ENCODE data around the gene ANXA10. TPM values are rescaled to one million over a fixed set of nuclear protein-coding genes. Genes with fewer than 3 reads are reported as not detected.
A peak's percentile ranks its signal among the peaks of the same experiment; 100 is the strongest.

ANXA10 gene
- total RNA-seq, 1 experiment from 2014 or later = not detected

- ChIA-PET POLR2A (no interaction called here), CTCF (interaction anchor here (1.4 kb wide), 1 partner anchor 82 kb away, joined by 4 read pairs; no protein-coding TSS in a partner anchor)
- no peak overlapping the region for H3K4me3 Mint-ChIP-seq (ENCODE audit: unreplicated experiment)
- DNase-seq (ENCODE audit: unreplicated experiment) = peak; percentile 43
- H3K27ac Mint-ChIP-seq (ENCODE audit: low read depth, unreplicated experiment) = no peak overlapping the region
- peaks cover 19% of the 10 kb centered on the region for H3K9me3 Mint-ChIP-seq (ENCODE audit: unreplicated experiment)
- peaks cover 11% of the 10 kb centered on the region for H3K4me1 Mint-ChIP-seq (ENCODE audit: insufficient read depth, unreplicated experiment)
- H3K27me3 Mint-ChIP-seq (ENCODE audit: insufficient read depth, unreplicated experiment) = no peaks in the 10 kb centered on the region
- no TSS peak for BruUV-seq (replicated peaks)
- H3K36me3 Mint-ChIP-seq (ENCODE audit: insufficient read depth, unreplicated experiment) = no peaks in the 10 kb centered on the region
- intact Hi-C loops (cut with micrococcal nuclease) = loop anchor here (10.0 kb wide), 1 partner anchor 627 kb away; no protein-coding TSS in a partner anchor
- TF ChIP-seq, protein P1, sequence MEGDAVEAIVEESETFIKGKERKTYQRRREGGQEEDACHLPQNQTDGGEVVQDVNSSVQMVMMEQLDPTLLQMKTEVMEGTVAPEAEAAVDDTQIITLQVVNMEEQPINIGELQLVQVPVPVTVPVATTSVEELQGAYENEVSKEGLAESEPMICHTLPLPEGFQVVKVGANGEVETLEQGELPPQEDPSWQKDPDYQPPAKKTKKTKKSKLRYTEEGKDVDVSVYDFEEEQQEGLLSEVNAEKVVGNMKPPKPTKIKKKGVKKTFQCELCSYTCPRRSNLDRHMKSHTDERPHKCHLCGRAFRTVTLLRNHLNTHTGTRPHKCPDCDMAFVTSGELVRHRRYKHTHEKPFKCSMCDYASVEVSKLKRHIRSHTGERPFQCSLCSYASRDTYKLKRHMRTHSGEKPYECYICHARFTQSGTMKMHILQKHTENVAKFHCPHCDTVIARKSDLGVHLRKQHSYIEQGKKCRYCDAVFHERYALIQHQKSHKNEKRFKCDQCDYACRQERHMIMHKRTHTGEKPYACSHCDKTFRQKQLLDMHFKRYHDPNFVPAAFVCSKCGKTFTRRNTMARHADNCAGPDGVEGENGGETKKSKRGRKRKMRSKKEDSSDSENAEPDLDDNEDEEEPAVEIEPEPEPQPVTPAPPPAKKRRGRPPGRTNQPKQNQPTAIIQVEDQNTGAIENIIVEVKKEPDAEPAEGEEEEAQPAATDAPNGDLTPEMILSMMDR (IDR thresholded peaks at IDR 0.05; ENCODE audit: unreplicated experiment) = no peak
Observed at GRCh38 chr4:168071304-168071703, 21.0 kb upstream of the ANXA10 start.

GRCh38 chr4:168074861-168075260, 17.5 kb upstream of the ANXA10 start:
- ChIA-PET POLR2A (interaction anchor here (1.1 kb wide), 1 partner anchor 79 kb away, joined by 3 read pairs; no protein-coding TSS in a partner anchor), CTCF (interaction anchor here (0.7 to 1.3 kb wide), 3 partner anchors 12 to 1052 kb away, joined by 3 to 7 read pairs (median 4); no protein-coding TSS in a partner anchor)
- no peaks in the 10 kb centered on the region for H3K27me3 Mint-ChIP-seq (ENCODE audit: insufficient read depth, unreplicated experiment)
- H3K27ac Mint-ChIP-seq (ENCODE audit: low read depth, unreplicated experiment) = no peak overlapping the region
- no peaks in the 10 kb centered on the region for H3K36me3 Mint-ChIP-seq (ENCODE audit: insufficient read depth, unreplicated experiment)
- no peaks in the 10 kb centered on the region for H3K9me3 Mint-ChIP-seq (ENCODE audit: unreplicated experiment)
- TF ChIP-seq, protein P1 (IDR thresholded peaks at IDR 0.05; ENCODE audit: unreplicated experiment) = no peak
- no peak overlapping the region for H3K4me3 Mint-ChIP-seq (ENCODE audit: unreplicated experiment)
- intact Hi-C loops (cut with micrococcal nuclease) = loop anchor here (5.0 to 10.0 kb wide), 2 partner anchors 630 to 1908 kb away; no protein-coding TSS in a partner anchor
- BruUV-seq (replicated peaks) = no TSS peak
- DNase-seq (ENCODE audit: unreplicated experiment) = no peak
- H3K4me1 Mint-ChIP-seq (ENCODE audit: insufficient read depth, unreplicated experiment) = peaks cover 11% of the 10 kb centered on the region

- CTCF ChIA-PET = interaction anchor here (0.6 to 1.2 kb wide), 3 partner anchors 168 to 996 kb away, joined by 3 to 7 read pairs (median 4); no protein-coding TSS in a partner anchor
- Mint-ChIP-seq H3K27ac (ENCODE audit: low read depth, unreplicated experiment) (no peak overlapping the region), H3K36me3 (ENCODE audit: insufficient read depth, unreplicated experiment) (no peaks in the 10 kb centered on the region), H3K27me3 (ENCODE audit: insufficient read depth, unreplicated experiment) (no peaks in the 10 kb centered on the region), H3K4me1 (ENCODE audit: insufficient read depth, unreplicated experiment) (no peaks in the 10 kb centered on the region), H3K4me3 (ENCODE audit: unreplicated experiment) (no peak overlapping the region), H3K9me3 (ENCODE audit: unreplicated experiment) (no peaks in the 10 kb centered on the region)
- TF ChIP-seq, protein P1 (IDR thresholded peaks at IDR 0.05; ENCODE audit: unreplicated experiment) = peak; percentile 94
- DNase-seq (ENCODE audit: unreplicated experiment) = peak; percentile 76
- BruUV-seq (replicated peaks) = no TSS peak
- POLR2A ChIA-PET = interaction anchor here (0.7 kb wide), 1 partner anchor 461 kb away, joined by 3 read pairs; no protein-coding TSS in a partner anchor
- intact Hi-C loops (cut with micrococcal nuclease) = loop anchor here (1.0 to 10.0 kb wide), 6 partner anchors 77 to 1910 kb away; no protein-coding TSS in a partner anchor
Observed at GRCh38 chr4:168076989-168077725, 15.2 kb upstream of the ANXA10 start.

- DNase-seq (ENCODE audit: unreplicated experiment) = no peak
- TF ChIP-seq, protein P1 (IDR thresholded peaks at IDR 0.05; ENCODE audit: unreplicated experiment) = no peak
- no TSS peak for BruUV-seq (replicated peaks)
- Mint-ChIP-seq H3K4me3 (ENCODE audit: unreplicated experiment) (no peak overlapping the region), H3K36me3 (ENCODE audit: insufficient read depth, unreplicated experiment) (no peaks in the 10 kb centered on the region), H3K27me3 (ENCODE audit: insufficient read depth, unreplicated experiment) (no peaks in the 10 kb centered on the region), H3K9me3 (ENCODE audit: unreplicated experiment) (no peaks in the 10 kb centered on the region), H3K27ac (ENCODE audit: low read depth, unreplicated experiment) (no peak overlapping the region), H3K4me1 (ENCODE audit: insufficient read depth, unreplicated experiment) (no peaks in the 10 kb centered on the region)
- intact Hi-C loops (cut with micrococcal nuclease) = loop anchor here (1.0 to 10.0 kb wide), 6 partner anchors 77 to 1910 kb away; no protein-coding TSS in a partner anchor
- POLR2A ChIA-PET = no interaction called here
- CTCF ChIA-PET = interaction anchor here (0.6 to 1.0 kb wide), 3 partner anchors 19 to 169 kb away, joined by 3 read pairs; no protein-coding TSS in a partner anchor
Observed at GRCh38 chr4:168077726-168078239, 14.6 kb upstream of the ANXA10 start.

All from MCF 10A (cell line).